Kidney epithelial cell (primary cell): ENCODE measurements around the gene ZNF521. TPM values are rescaled to one million over a fixed set of nuclear protein-coding genes. Genes with fewer than 3 reads are reported as not detected.

Source experiments
- DNase-seq: peaks from one replicate; pipeline ENCODE4 v3.0.0-alpha.2; 2010; ENCODE audit warnings: low read depth
- H3K27me3 ChIP-seq: 2 replicates; pipeline ENCODE4 v1.6.0; 2011; ENCODE audit warnings: low read length; ENCODE audit not compliant: control insufficient read depth, insufficient read depth
- H3K36me3 ChIP-seq: 2 replicates; pipeline ENCODE4 v1.5.1; 2011; ENCODE audit warnings: low read length; ENCODE audit not compliant: control insufficient read depth, insufficient read depth
- H3K4me3 ChIP-seq: 2 replicates; pipeline ENCODE4 v1.5.1; 2011; ENCODE audit warnings: low read depth, mild to moderate bottlenecking, control low read depth, low read length
- CTCF ChIP-seq: IDR thresholded peaks from 2 replicates; pipeline ENCODE4 v1.5.1; 2011; ENCODE audit warnings: mild to moderate bottlenecking, moderate library complexity, low read length, control low read depth, inconsistent platforms; ENCODE audit not compliant: insufficient read depth, poor library complexity, severe bottlenecking
- total RNA-seq: library from RNA; depleted of rRNA; stranded (reverse); fragments of >200 nt; gene quantifications from 2 replicates; pipeline ENCODE4 v1.2.3, GENCODE V29; 2015

ZNF521 gene
- total RNA-seq, 1 donor from 2014 or later, result 6.0 TPM

DNA sequence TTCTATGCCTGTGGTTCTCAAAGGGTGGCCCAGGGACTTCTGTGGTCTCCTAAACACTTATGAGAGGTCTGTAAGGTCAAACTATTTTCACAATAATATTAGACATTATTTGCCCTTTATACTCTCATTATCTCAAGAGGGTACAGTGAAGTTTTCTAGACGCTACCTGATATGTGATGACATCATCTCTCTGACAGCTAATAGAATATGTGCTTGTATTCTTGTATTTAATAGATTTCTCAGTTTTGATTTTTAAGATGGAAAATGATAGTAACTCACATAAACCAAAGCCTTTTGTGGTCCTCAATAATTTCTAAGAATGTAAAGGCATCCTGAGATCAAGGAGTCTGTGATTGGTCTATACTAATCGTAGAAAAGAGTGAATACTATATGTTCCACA, 265.1 kb downstream of the ZNF521 start:
- H3K36me3 ChIP-seq, result no peaks in the 10 kb centered on the region
- TF ChIP-seq CTCF, result no peak
- no peaks in the 10 kb centered on the region for H3K27me3 ChIP-seq
- H3K4me3 ChIP-seq, result no peak overlapping the region
- no peak for DNase-seq

DNA sequence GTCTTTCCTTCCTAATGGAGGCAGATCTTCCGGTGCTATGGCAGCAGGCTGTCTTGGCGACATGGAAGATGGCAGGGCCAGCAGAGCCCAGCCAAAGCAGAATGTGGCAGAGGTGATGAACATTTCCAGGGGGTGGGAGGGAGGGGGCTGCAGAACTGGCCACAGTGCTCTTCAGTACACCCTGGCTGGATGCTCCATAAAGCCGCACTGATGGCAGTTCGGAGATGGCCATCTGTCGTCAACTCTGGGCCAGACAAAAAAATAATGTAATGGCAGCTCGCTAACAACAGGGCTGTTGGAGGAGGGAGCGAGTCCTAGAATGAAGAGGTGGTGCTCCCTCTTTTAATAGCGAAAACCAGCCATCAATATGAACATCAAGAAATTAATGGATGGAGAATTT, 271.0 kb downstream of the ZNF521 start:
- no peak for DNase-seq
- Histone ChIP-seq H3K36me3 (no peaks in the 10 kb centered on the region), H3K27me3 (no peaks in the 10 kb centered on the region), H3K4me3 (no peak overlapping the region)
- TF ChIP-seq CTCF, result no peak

DNA sequence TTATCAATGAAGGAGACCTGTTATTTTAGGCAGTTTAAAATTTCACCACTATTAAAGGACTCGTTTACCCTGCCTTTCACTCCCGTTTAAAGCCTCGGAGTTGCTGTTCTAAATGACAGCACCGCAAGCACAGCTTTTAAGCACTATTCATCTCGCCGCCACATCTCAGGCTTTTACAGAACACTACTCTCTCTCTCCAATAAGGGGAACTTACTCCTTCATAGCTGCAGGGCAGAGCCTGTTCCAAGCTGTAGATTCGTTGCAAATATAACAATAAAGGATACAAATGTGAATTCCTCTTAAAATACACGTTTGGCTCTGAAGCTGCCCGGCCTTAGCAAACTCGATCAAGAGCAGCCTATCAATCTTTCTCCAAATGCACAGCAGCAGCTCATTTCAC, 271.8 kb downstream of the ZNF521 start:
- Histone ChIP-seq H3K4me3 (no peak overlapping the region), H3K27me3 (no peaks in the 10 kb centered on the region), H3K36me3 (no peaks in the 10 kb centered on the region)
- DNase-seq, result no peak
- no peak for TF ChIP-seq CTCF

- no peak overlapping the region for H3K4me3 ChIP-seq
- no peak for TF ChIP-seq CTCF
- H3K27me3 ChIP-seq, result no peaks in the 10 kb centered on the region
- no peak for DNase-seq
- H3K36me3 ChIP-seq, result no peaks in the 10 kb centered on the region
Observed at GRCh38 chr18:25077944-25078723, 273.8 kb downstream of the ZNF521 start.

DNA sequence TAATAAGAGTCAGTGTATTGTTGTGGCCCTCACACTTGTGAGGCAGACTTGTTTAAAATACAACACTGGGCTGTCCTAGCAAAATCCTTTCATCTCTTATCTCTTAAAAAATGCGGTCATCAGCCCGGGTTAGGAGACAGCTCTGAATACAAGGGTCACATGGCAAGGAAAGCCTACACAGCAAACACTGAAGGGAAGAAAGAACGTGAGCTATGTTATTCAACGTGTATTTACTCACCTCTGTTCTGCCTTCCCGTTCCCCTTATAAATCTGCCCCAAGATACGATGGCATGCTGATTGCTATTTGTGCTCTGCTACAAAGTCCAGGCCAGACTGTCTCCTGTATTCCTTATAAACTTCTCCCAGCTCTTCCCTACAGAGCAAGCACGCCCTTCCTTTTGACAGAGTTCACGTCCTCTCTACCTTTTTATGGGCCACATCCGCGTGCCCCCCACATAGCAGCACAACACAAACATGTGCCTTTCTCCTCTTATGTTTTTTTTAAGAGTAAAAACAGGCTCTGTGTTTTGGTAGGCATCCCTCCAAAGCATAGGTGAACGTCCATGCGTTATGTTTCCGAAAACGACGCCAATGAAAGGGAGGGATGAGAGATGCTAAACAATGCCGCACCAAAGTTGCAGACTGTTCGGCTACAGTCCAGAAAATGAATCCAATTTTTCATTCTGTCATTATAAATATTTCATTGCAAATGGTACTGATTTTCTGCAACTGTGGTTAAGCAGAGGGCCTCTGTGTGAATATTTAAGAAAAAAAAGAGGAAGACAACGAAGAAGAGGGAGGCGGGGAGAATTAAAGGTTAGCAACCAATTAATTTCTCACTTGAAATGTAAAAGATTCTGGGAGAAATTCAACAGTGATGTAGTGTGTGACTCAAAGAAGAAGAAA, 274.7 kb downstream of the ZNF521 start:
- Histone ChIP-seq H3K36me3 (no peaks in the 10 kb centered on the region), H3K27me3 (no peaks in the 10 kb centered on the region), H3K4me3 (no peak overlapping the region)
- TF ChIP-seq CTCF, result no peak
- DNase-seq, result no peak
